Activated B cell treated with CpG ODN at 0.5 μM for 24 hours (primary cell): ENCODE measurements around the gene SNED1. TPM values are rescaled to one million over a fixed set of nuclear protein-coding genes. Genes with fewer than 3 reads are reported as not detected.

Experiments
- ATAC-seq: fragments of 200-7000 bp; cut with Tn5 transposase; one replicate; pipeline ENCODE4 v1.10.0; 2021; ENCODE audit warnings: low read depth, mild to moderate bottlenecking, moderate library complexity
- CTCF ChIA-PET: fragments of 350-600 bp; sonication (Branson Sonifier 250); formaldehyde crosslinking; loops from one replicate; lab custom pipeline; 2021; ENCODE audit warnings: antibody characterized with exemption; lab: Charles Lee
- POLR2A ChIA-PET: fragments of 350-600 bp; sonication (Branson Sonifier 250); formaldehyde crosslinking; loops from one replicate; lab custom pipeline; 2021; ENCODE audit warnings: antibody characterized with exemption; lab: Charles Lee
- DNase-seq: peaks from one replicate; pipeline ENCODE4 v3.0.0; 2022
- H3K27ac Mint-ChIP-seq: one replicate; pipeline ENCODE4 v1.8.0; 2020; ENCODE audit warnings: mixed read lengths
- H3K27me3 Mint-ChIP-seq: one replicate; pipeline ENCODE4 v1.8.0; 2021; ENCODE audit warnings: mixed read lengths
- H3K36me3 Mint-ChIP-seq: one replicate; pipeline ENCODE4 v1.8.0; 2021; ENCODE audit warnings: low read depth, mixed read lengths
- H3K4me1 Mint-ChIP-seq: one replicate; pipeline ENCODE4 v1.8.0; 2021; ENCODE audit warnings: mixed read lengths
- H3K4me3 Mint-ChIP-seq: one replicate; pipeline ENCODE4 v1.8.0; 2020; ENCODE audit warnings: mild to moderate bottlenecking, mixed read lengths
- H3K9me3 Mint-ChIP-seq: one replicate; pipeline ENCODE4 v1.8.0; 2020; ENCODE audit warnings: mixed read lengths
- intact Hi-C: fragments of 100-400 bp; cut with micrococcal nuclease; formaldehyde crosslinking; loops from one replicate; pipeline ENCODE4 v1.15.1; 2024
- total RNA-seq: library from RNA; stranded (reverse); gene quantifications from 2 replicates; pipeline ENCODE4 v1.2.3, GENCODE V29; 2022
- TF ChIP-seq, protein P1 (sequence below): fragments of 200-600 bp; IDR thresholded peaks from one replicate; pipeline ENCODE4 v1.8.0; 2022; ENCODE audit warnings: antibody characterized with exemption, mild to moderate bottlenecking

Gene SNED1
- total RNA-seq, 1 donor from 2014 or later, result 59.8 TPM

DNA sequence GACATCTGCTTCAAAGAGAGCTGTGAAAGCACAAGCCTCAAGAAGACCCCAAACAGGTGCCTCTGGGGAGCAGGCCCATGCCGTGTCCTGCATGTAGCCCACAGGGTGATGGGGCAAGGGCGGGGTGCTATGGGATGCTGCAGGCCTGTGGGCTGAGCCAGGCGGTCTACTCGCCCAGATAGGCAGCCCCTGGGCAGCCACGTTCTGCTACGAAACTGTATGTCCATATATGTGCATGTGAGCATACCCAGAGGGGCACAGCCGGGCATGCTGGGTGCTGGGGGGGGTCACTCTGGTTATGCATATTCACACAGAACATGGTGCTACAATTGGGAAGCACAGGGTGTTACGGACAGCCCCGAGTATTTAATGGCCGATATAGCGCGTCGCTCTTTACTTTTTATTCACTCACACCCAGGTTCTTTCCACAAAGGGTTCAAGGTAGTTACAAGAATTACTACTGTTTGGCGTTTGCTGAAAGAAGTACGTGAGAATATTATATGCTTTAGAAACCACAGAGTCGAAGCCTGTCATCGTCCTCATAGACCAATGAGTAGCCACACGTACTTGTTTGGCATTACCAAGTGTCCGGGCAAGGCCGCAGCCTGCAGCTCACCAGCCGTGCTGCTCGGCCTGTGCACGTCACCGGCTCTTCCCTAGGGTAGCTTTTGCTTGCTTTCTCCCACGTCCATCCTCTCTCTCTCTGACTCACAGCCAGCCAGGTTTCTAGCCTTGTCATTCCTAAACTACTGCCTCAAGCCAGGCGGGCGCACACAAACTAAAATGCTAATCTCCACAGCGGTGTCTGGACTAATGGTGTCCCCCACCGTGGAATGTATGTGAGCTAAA, 89.2 kb downstream of the SNED1 start:
- peak overlapping the region; percentile 75 for H3K27ac Mint-ChIP-seq
- ChIA-PET POLR2A (interaction anchor here (0.8 to 1.6 kb wide), 4 partner anchors 9 to 62 kb away, joined by 3 to 6 read pairs (median 5); partner anchors contain the start of gene PASK), CTCF (interaction anchor here (0.7 kb wide), 1 partner anchor 63 kb away, joined by 3 read pairs; the partner anchor contains the start of gene PPP1R7)
- peak; percentile 35 for ATAC-seq
- no peak for DNase-seq
- peaks cover 76% of the 10 kb centered on the region for H3K36me3 Mint-ChIP-seq
- TF ChIP-seq, protein P1, sequence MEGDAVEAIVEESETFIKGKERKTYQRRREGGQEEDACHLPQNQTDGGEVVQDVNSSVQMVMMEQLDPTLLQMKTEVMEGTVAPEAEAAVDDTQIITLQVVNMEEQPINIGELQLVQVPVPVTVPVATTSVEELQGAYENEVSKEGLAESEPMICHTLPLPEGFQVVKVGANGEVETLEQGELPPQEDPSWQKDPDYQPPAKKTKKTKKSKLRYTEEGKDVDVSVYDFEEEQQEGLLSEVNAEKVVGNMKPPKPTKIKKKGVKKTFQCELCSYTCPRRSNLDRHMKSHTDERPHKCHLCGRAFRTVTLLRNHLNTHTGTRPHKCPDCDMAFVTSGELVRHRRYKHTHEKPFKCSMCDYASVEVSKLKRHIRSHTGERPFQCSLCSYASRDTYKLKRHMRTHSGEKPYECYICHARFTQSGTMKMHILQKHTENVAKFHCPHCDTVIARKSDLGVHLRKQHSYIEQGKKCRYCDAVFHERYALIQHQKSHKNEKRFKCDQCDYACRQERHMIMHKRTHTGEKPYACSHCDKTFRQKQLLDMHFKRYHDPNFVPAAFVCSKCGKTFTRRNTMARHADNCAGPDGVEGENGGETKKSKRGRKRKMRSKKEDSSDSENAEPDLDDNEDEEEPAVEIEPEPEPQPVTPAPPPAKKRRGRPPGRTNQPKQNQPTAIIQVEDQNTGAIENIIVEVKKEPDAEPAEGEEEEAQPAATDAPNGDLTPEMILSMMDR, result no peak
- no peaks in the 10 kb centered on the region for H3K27me3 Mint-ChIP-seq
- H3K4me1 Mint-ChIP-seq, result peaks cover 23% of the 10 kb centered on the region
- intact Hi-C loops, result no loop called here
- peak overlapping the region; percentile 32 for H3K4me3 Mint-ChIP-seq
- peaks cover 8% of the 10 kb centered on the region for H3K9me3 Mint-ChIP-seq

GRCh38 chr2:241088376-241088775, 90.0 kb downstream of the SNED1 start:
- POLR2A ChIA-PET, result interaction anchor here (0.8 to 1.6 kb wide), 4 partner anchors 9 to 22 kb away, joined by 3 to 6 read pairs (median 5); no protein-coding TSS in a partner anchor
- intact Hi-C loops, result no loop called here
- H3K27me3 Mint-ChIP-seq, result no peaks in the 10 kb centered on the region
- peak overlapping the region; percentile 32 for H3K4me3 Mint-ChIP-seq
- peaks cover 23% of the 10 kb centered on the region for H3K4me1 Mint-ChIP-seq
- H3K36me3 Mint-ChIP-seq, result peaks cover 79% of the 10 kb centered on the region
- CTCF ChIA-PET, result no interaction called here
- peaks cover 8% of the 10 kb centered on the region for H3K9me3 Mint-ChIP-seq
- ATAC-seq (peak; percentile 70), DNase-seq (no peak)
- H3K27ac Mint-ChIP-seq, result peak overlapping the region; percentile 75
- TF ChIP-seq, protein P1, result no peak

DNA sequence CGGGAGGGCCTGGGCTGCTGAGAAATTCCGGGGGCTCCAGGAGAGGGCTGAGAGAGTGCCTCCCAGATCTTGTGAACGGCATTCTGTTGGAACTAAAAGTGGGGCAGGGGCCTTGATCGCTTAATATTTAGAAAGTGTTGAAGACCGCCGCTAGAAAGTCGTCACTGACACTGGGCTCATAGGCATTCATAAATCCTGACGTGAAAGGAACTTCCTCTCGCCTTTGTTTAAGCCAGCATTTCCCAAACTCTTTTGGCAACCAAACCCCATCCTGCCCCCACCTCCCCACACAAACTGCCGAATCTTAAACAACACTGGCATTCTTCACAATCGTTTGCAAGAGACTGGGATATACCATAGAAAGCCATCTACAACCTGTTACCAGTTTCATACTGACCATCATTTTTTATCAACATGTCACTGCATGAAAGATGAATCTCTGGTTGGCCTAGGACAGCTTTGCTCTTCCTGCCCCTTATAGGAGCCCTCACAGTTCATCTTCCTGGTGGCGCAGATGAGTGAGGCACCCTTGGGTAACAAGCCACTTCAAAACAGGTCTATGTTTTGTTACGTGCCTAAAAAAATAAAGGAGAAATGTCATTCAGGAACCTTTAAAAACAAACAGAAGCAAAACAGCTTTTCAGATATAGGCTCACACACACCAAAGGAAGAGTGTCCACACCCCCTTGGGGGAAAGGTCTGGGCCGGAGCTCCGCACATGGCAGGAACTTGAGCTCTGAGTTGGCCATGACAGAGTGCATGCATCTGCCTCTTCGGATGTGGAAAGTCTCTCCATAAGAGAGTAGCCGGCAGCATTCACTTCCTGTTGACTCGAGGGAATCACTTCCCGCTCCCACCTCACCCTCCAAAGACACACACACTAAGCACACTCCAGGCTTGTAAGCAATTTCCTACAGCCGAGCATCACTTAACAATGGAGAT, 90.6 kb downstream of the SNED1 start:
- no peak overlapping the region for H3K27ac Mint-ChIP-seq
- DNase-seq (no peak), ATAC-seq (no peak)
- CTCF ChIA-PET, result no interaction called here
- TF ChIP-seq, protein P1, result no peak
- H3K27me3 Mint-ChIP-seq, result no peaks in the 10 kb centered on the region
- peaks cover 23% of the 10 kb centered on the region for H3K4me1 Mint-ChIP-seq
- H3K36me3 Mint-ChIP-seq, result peaks cover 84% of the 10 kb centered on the region
- no peak overlapping the region for H3K4me3 Mint-ChIP-seq
- POLR2A ChIA-PET, result interaction anchor here (1.1 to 1.6 kb wide), 3 partner anchors 10 to 22 kb away, joined by 3 to 5 read pairs (median 3); no protein-coding TSS in a partner anchor
- peaks cover 8% of the 10 kb centered on the region for H3K9me3 Mint-ChIP-seq
- intact Hi-C loops, result no loop called here

DNA sequence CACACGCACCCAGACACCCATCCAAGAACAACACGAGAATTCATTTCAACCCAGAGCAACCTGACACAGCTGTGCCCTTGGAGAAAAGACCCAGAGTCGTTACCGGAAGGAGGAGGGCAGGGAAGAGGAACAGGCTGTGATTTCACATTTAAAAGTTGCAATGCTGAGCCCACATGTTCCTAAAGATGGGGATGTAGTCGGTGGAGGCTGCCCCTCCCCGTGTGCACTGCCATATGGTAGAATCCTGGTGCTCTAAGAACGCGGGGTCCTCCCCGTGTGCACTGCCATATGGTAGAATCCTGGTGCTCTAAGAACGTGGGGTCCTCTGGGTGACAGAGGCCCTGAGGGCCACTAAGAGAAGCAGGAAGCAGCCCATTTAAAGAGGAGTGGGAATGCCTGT, 92.8 kb downstream of the SNED1 start:
- DNase-seq (no peak), ATAC-seq (no peak)
- TF ChIP-seq, protein P1, result no peak
- CTCF ChIA-PET, result no interaction called here
- POLR2A ChIA-PET, result interaction anchor here (1.5 kb wide), 1 partner anchor 11 kb away, joined by 5 read pairs; the partner anchor contains the start of gene MTERF4
- peak overlapping the region; percentile 50 for H3K27ac Mint-ChIP-seq
- H3K4me3 Mint-ChIP-seq, result no peak overlapping the region
- intact Hi-C loops, result no loop called here
- H3K4me1 Mint-ChIP-seq, result peaks cover 34% of the 10 kb centered on the region
- H3K36me3 Mint-ChIP-seq, result peaks cover 89% of the 10 kb centered on the region
- H3K9me3 Mint-ChIP-seq, result no peaks in the 10 kb centered on the region
- H3K27me3 Mint-ChIP-seq, result no peaks in the 10 kb centered on the region
